K562 (cell line): Measurements from ENCODE around the gene RBPJ. TPM values are rescaled to one million over a fixed set of nuclear protein-coding genes. Genes with fewer than 3 reads are reported as not detected.

Experiments used
- ATAC-seq: fragments of 200-7000 bp; cut with Tn5 transposase; 3 replicates; pipeline ENCODE4 v1.9.1; 2020; ENCODE audit warnings: moderate library complexity
- BruUV-seq: library from RNA; stranded (reverse); fragments of 400-500 nt; replicated peaks from 2 replicates; lab custom pipeline; 2021; lab: Mats Ljungman, UMichigan
- CTCF ChIA-PET: fragments of 300-600 bp; formaldehyde crosslinking; extraction: SDS; loops from one replicate; lab custom pipeline; 2021; ENCODE audit warnings: low intra/inter-chr PET ratio; lab: Yijun Ruan, JAX
- POLR2A ChIA-PET: fragments of 300-600, 350-650 bp; sonication (Branson Sonifier 250); formaldehyde crosslinking; extraction: SDS; loops from one replicate; lab custom pipeline; 2021; ENCODE audit warnings: antibody characterized with exemption, inconsistent platforms; lab: Yijun Ruan, JAX
- DNase-seq, 4 experiments: peaks; one replicate each; pipeline versions ENCODE4 v3.0.0 to v3.0.0-alpha.2; 2011 to 2018; ENCODE audit warnings: low spot score in 3 of 4, mixed read lengths in 3 of 4; ENCODE audit errors: extremely low read depth in 1 of 4
- FAIRE-seq: peaks from 2 replicates; lab custom pipeline; 2011; peaks lifted over from hg19 to GRCh38; lab: Jason Lieb, UNC
- H2AFZ ChIP-seq: 2 replicates; pipeline ENCODE4 v1.6.0; 2011; ENCODE audit warnings: low read depth, low read length, control low read depth, inconsistent platforms
- H3K27ac ChIP-seq: fragments of 200-600 bp; 3 replicates; pipeline ENCODE4 v1.8.0; 2011; ENCODE audit warnings: low read depth, mild to moderate bottlenecking, control low read depth, inconsistent platforms, low read length, moderate library complexity, mixed read lengths; ENCODE audit errors: extremely low read depth
- H3K27me3 ChIP-seq, 2 experiments: fragments of 300-600 bp in 1 of 2; 2 replicates in 1 of 2; 3 replicates in 1 of 2; pipeline versions ENCODE4 v1.6.0 to v1.8.0; 2011; ENCODE audit warnings: inconsistent platforms in 2 of 2, low read length in 2 of 2, mild to moderate bottlenecking in 1 of 2, mixed read lengths in 1 of 2, moderate library complexity in 1 of 2; ENCODE audit not compliant: control insufficient read depth in 2 of 2, insufficient read depth in 2 of 2
- H3K36me3 ChIP-seq: fragments of 300-600 bp; 3 replicates; pipeline ENCODE4 v1.8.0; 2011; ENCODE audit warnings: mild to moderate bottlenecking, low read length, inconsistent platforms; ENCODE audit not compliant: control insufficient read depth, insufficient read depth
- H3K4me1 ChIP-seq, 2 experiments: fragments of 200-600 bp in 1 of 2; replicated peaks in 1 of 2; 2 replicates in 1 of 2; 3 replicates in 1 of 2; pipeline versions ENCODE4 v1.5.1 to v1.8.0; 2011; ENCODE audit warnings: inconsistent platforms in 2 of 2, low read length in 2 of 2, mild to moderate bottlenecking in 1 of 2, mixed read lengths in 1 of 2, moderate library complexity in 1 of 2; ENCODE audit not compliant: control insufficient read depth in 2 of 2, insufficient read depth in 2 of 2
- H3K4me2 ChIP-seq: 2 replicates; pipeline ENCODE4 v1.6.1; 2011; ENCODE audit warnings: low read length, control low read depth, inconsistent platforms, mixed read lengths; ENCODE audit not compliant: insufficient read depth
- H3K4me3 ChIP-seq: fragments of 200-600 bp; sonication (generic), shearing (Covaris generic); 2 replicates; pipeline ENCODE4 v1.5.1; 2016; ENCODE audit warnings: control low read depth, inconsistent platforms
- H3K79me2 ChIP-seq: fragments of 200-600 bp; 3 replicates; pipeline ENCODE4 v1.8.0; 2011; ENCODE audit warnings: low read length, inconsistent platforms; ENCODE audit not compliant: control insufficient read depth, insufficient read depth
- H3K9ac ChIP-seq, 2 experiments: 2 replicates each; pipeline versions ENCODE4 v1.6.0 to v1.6.1; 2011; ENCODE audit warnings: low read depth in 2 of 2, low read length in 2 of 2, control low read depth in 1 of 2, inconsistent platforms in 1 of 2, mild to moderate bottlenecking in 1 of 2, mixed read lengths in 1 of 2; ENCODE audit not compliant: insufficient read depth in 1 of 2
- H3K9me1 ChIP-seq: one replicate; pipeline ENCODE4 v1.6.0; 2011; ENCODE audit warnings: inconsistent platforms, mild to moderate bottlenecking, low read length, moderate library complexity; ENCODE audit not compliant: control insufficient read depth, insufficient read depth
- H3K9me3 ChIP-seq: replicated peaks from 2 replicates; pipeline ENCODE4 v1.5.1; 2011; ENCODE audit warnings: low read depth, low read length, inconsistent platforms; ENCODE audit not compliant: control insufficient read depth, insufficient read depth
- H4K20me1 ChIP-seq: replicated peaks from 2 replicates; pipeline ENCODE4 v1.6.1; 2011; ENCODE audit warnings: low read length, inconsistent platforms, mixed read lengths; ENCODE audit not compliant: control insufficient read depth, insufficient read depth
- CREM ChIP-seq: IDR thresholded peaks from 2 replicates; pipeline ENCODE4 v1.6.1; 2014; ENCODE audit warnings: antibody characterized with exemption, low read depth
- ETS1 ChIP-seq: conservative IDR thresholded peaks from 2 replicates; pipeline ENCODE4 v1.6.1; 2011; ENCODE audit warnings: low read depth, mild to moderate bottlenecking, low read length; ENCODE audit not compliant: control insufficient read depth
- ETV1 ChIP-seq: fragments of 450-650 bp; conservative IDR thresholded peaks from 2 replicates; pipeline ENCODE4 v1.6.1; 2016; ENCODE audit warnings: missing genetic modification characterization, control low read depth, low read depth, missing compliant biosample characterization
- HES1 ChIP-seq: fragments of 450-650 bp; IDR thresholded peaks from 2 replicates; pipeline ENCODE4 v1.6.1; 2016; ENCODE audit warnings: low read depth, mild to moderate bottlenecking, moderate library complexity
- NCOA1 ChIP-seq: fragments of 450-650 bp; IDR thresholded peaks from 2 replicates; pipeline ENCODE4 v1.6.1; 2016; ENCODE audit warnings: low read depth
- SAFB2 ChIP-seq: fragments of 200-400 bp; formaldehyde crosslinking; IDR thresholded peaks from 2 replicates; pipeline ENCODE4 v1.6.1; 2018; ENCODE audit warnings: borderline replicate concordance, low read length, low read depth, moderate library complexity; ENCODE audit not compliant: severe bottlenecking
- TRIM24 ChIP-seq, 2 experiments: fragments of 450-650 bp; IDR thresholded peaks; 2 replicates each; pipeline ENCODE4 v1.6.1; 2016
- ZC3H11A ChIP-seq: IDR thresholded peaks from 2 replicates; pipeline ENCODE4 v1.6.1; 2012; ENCODE audit warnings: low read depth, low read length, improper control_type of control experiment
- ZNF384 ChIP-seq: IDR thresholded peaks from 2 replicates; pipeline ENCODE4 v1.6.1; 2012; ENCODE audit warnings: low read depth, low read length, improper control_type of control experiment
- WGBS: fragments of 100-300 bp; shearing (Covaris generic); methylation state at CpG from one replicate; pipeline ENCODE4 v1.1.6; 2016; ENCODE audit warnings: low coverage, mixed read lengths; ENCODE audit not compliant: insufficient coverage; ENCODE audit errors: missing lambda C conversion rate; 5-methylcytosine and 5-hydroxymethylcytosine counted together
- in situ Hi-C: fragments of 300-500 bp; cut with MboI; formaldehyde crosslinking; loops from 4 replicates; pipeline ENCODE4 v1.15.0; 2018; ENCODE audit warnings: inconsistent platforms, mixed read lengths
- intact Hi-C: fragments of 100-400 bp; cut with micrococcal nuclease; formaldehyde crosslinking; loops from 2 replicates; pipeline ENCODE4 v1.14.2; 2022
- polyA plus RNA-seq, 8 experiments: library from polyadenylated mRNA; depleted of rRNA in 4 of 8; stranded (reverse) in 5 of 8; unstranded in 3 of 8; fragments of >200 nt; fragmentation: Nextera tagmentation in 2 of 8; fragmentation: Illumina TruSeq in 1 of 8; extraction: Ambion mirVana in 2 of 8; extraction: Trizol in 1 of 8; gene quantifications; 2 replicates each; pipeline versions ENCODE4 v1.2.1 to v1.2.3, GENCODE V29; 2011 to 2014; ENCODE audit warnings: inconsistent platforms in 1 of 8, missing spikeins in 1 of 8
- total RNA-seq, 7 experiments: library from RNA; depleted of rRNA in 6 of 7; stranded (reverse); fragments of >200 nt in 6 of 7; fragmentation: Illumina TruSeq in 2 of 7; extraction: Trizol in 2 of 7; gene quantifications; 2 replicates each; pipeline versions ENCODE4 v1.2.1 to v1.2.3, GENCODE V29; 2011 to 2021; ENCODE audit warnings: low replicate concordance in 1 of 7

RBPJ gene
- total and polyA plus RNA-seq, 9 of the 15 experiments (the other 6 are each of a cell fraction or from before 2014, with no cell fraction given): 17.2 to 49.4 (median 33.8) TPM

GRCh38 chr4:26452565-26453531 is 132.0 kb downstream of the RBPJ start (continued):
- TF ChIP-seq ETS1 (no peak), HES1 (no peak), SAFB2 (no peak), CREM (no peak), ZC3H11A (no peak), ETV1 (tag) (no peak), TRIM24 (IDR thresholded peaks at IDR 0.05) (no peak)
- TF ChIP-seq, all 486 proteins: peak for 0

DNA sequence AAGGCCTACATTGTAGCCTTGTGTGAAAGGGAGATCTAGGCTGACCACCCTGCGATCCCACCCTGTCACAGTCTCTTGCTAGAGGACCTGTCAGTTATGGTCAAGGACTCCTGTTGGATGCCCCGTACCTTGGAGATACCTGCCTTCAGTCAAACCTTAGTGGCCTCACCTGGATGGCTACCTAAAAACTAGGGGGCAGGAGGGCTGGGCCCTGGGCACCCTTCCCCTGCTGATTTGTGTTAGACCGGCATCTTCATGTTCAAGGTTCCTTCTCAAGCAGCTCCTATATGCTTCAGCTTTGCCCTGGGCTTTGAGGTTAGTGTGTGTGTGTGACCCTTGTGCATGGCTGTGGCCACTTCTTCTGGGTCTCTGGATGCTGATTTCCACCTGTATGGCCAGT is 134.1 kb downstream of the RBPJ start:
- no peak overlapping the region for H3K4me3 ChIP-seq
- no peaks in the 10 kb centered on the region for H4K20me1 ChIP-seq
- peaks cover 4 to 15% of the 10 kb centered on the region in 2 experiments; a peak in 2 of 5 replicates for H3K27me3 ChIP-seq
- TF ChIP-seq NCOA1 (no peak), ZNF384 (no peak)
- no peak overlapping the region for H3K4me2 ChIP-seq
- WGBS: 3% methylated on average over 3 of the region's 3 CpGs
- POLR2A ChIA-PET: no interaction called here
- H3K36me3 ChIP-seq: no peaks in the 10 kb centered on the region
- no peak for FAIRE-seq
- CTCF ChIA-PET: no interaction called here
- no TSS peak for BruUV-seq
- no peak for ATAC-seq
- no peak overlapping the region for H2AFZ ChIP-seq
- no peaks in the 10 kb centered on the region for H3K79me2 ChIP-seq
- intact Hi-C loops: loop anchor here (5.0 to 10.0 kb wide), 2 partner anchors 410 to 557 kb away; partner anchors contain the start of gene STIM2
- in situ Hi-C loops: loop anchor here (10.0 kb wide), 1 partner anchor 560 kb away; no protein-coding TSS in a partner anchor
- DNase-seq: no peak
- no peaks in the 10 kb centered on the region for H3K9me1 ChIP-seq
- H3K4me1 ChIP-seq: no peaks in the 10 kb centered on the region
- no peak overlapping the region for H3K27ac ChIP-seq
- H3K9me3 ChIP-seq: no peaks in the 10 kb centered on the region
- no peak overlapping the region for H3K9ac ChIP-seq
